IMR-90 (cell line): ENCODE measurements around the gene GSE1. TPM values are rescaled to one million over a fixed set of nuclear protein-coding genes. Genes with fewer than 3 reads are reported as not detected.

ENCODE experiments used
- ATAC-seq: fragments of 200-7000 bp; cut with Tn5 transposase; 2 replicates; pipeline ENCODE4 v1.9.1; 2020; ENCODE audit warnings: low read depth, mild to moderate bottlenecking, moderate library complexity
- BruUV-seq: library from RNA; stranded (reverse); fragments of 400-500 nt; replicated peaks from 2 replicates; lab custom pipeline; 2021; lab: Mats Ljungman, UMichigan
- CTCF ChIA-PET: fragments of 300-600 bp; formaldehyde crosslinking; extraction: SDS; loops from one replicate; lab custom pipeline; 2021; ENCODE audit warnings: antibody characterized with exemption; lab: Yijun Ruan, JAX
- POLR2A ChIA-PET: fragments of 300-600 bp; sonication (Branson Sonifier 250); formaldehyde crosslinking; loops from one replicate; lab custom pipeline; 2022; ENCODE audit warnings: antibody characterized with exemption; ENCODE audit not compliant: unreplicated experiment; lab: Charles Lee
- DNase-seq: peaks from one replicate; pipeline ENCODE4 v3.0.0; 2013
- H2AFZ ChIP-seq: replicated peaks from 2 replicates; pipeline ENCODE3; 2013; ENCODE audit warnings: low read length, mild to moderate bottlenecking; ENCODE audit not compliant: poor library complexity
- H2AK5ac ChIP-seq: 2 replicates; pipeline ENCODE4 v1.6.1; 2013; ENCODE audit warnings: low read depth, low read length, inconsistent platforms
- H2AK9ac ChIP-seq: replicated peaks from 2 replicates; pipeline ENCODE3; 2013; ENCODE audit warnings: mild to moderate bottlenecking, low read depth, low read length, moderate library complexity; ENCODE audit not compliant: poor library complexity
- H2BK120ac ChIP-seq: 2 replicates; pipeline ENCODE4 v1.6.1; 2013; ENCODE audit warnings: low read depth, low read length, inconsistent platforms
- H2BK15ac ChIP-seq: 3 replicates; pipeline ENCODE4 v1.6.1; 2013; ENCODE audit warnings: low read depth, low read length, inconsistent platforms
- H2BK20ac ChIP-seq: 2 replicates; pipeline ENCODE4 v1.6.1; 2013; ENCODE audit warnings: low read depth, mild to moderate bottlenecking, inconsistent platforms, low read length, moderate library complexity
- H2BK5ac ChIP-seq: 2 replicates; pipeline ENCODE4 v1.6.1; 2013; ENCODE audit warnings: mild to moderate bottlenecking, low read depth, low read length, inconsistent platforms; ENCODE audit not compliant: poor library complexity, severe bottlenecking
- H3K14ac ChIP-seq: replicated peaks from 2 replicates; pipeline ENCODE4 v1.6.1; 2013; ENCODE audit warnings: low read depth, low read length, inconsistent platforms
- H3K18ac ChIP-seq: 2 replicates; pipeline ENCODE4 v1.6.1; 2013; ENCODE audit warnings: low read depth, low read length, control low read depth
- H3K23ac ChIP-seq: 2 replicates; pipeline ENCODE4 v1.6.1; 2013; ENCODE audit warnings: low read depth, low read length, inconsistent platforms
- H3K27ac ChIP-seq: 2 replicates; pipeline ENCODE4 v1.5.1; 2013; ENCODE audit warnings: mild to moderate bottlenecking, control low read depth, low read length; ENCODE audit not compliant: insufficient read depth
- H3K27me3 ChIP-seq: 2 replicates; pipeline ENCODE4 v1.6.1; 2013; ENCODE audit warnings: low read length; ENCODE audit not compliant: control insufficient read depth, insufficient read depth
- H3K36me3 ChIP-seq: 2 replicates; pipeline ENCODE4 v1.6.1; 2013; ENCODE audit warnings: low read length, mixed read lengths; ENCODE audit not compliant: control insufficient read depth, insufficient read depth
- H3K4ac ChIP-seq: 2 replicates; pipeline ENCODE4 v1.6.1; 2013; ENCODE audit warnings: low read depth, low read length, inconsistent platforms
- H3K4me1 ChIP-seq: 2 replicates; pipeline ENCODE4 v1.6.1; 2013; ENCODE audit warnings: low read length, mixed read lengths; ENCODE audit not compliant: control insufficient read depth, insufficient read depth
- H3K4me2 ChIP-seq: 2 replicates; pipeline ENCODE4 v1.6.1; 2013; ENCODE audit warnings: low read depth, mild to moderate bottlenecking, control low read depth, low read length, moderate library complexity
- H3K4me3 ChIP-seq: 2 replicates; pipeline ENCODE4 v1.5.1; 2013; ENCODE audit warnings: low read depth, mild to moderate bottlenecking, control low read depth, low read length, moderate library complexity; ENCODE audit not compliant: insufficient read depth
- H3K56ac ChIP-seq: 2 replicates; pipeline ENCODE4 v1.6.1; 2013; ENCODE audit warnings: low read length, inconsistent platforms; ENCODE audit not compliant: insufficient read depth; ENCODE audit errors: extremely low read depth
- H3K79me1 ChIP-seq, 2 experiments: 2 replicates each; pipeline ENCODE4 v1.6.1; 2013; ENCODE audit warnings: low read length in 2 of 2, inconsistent platforms in 1 of 2, low read depth in 1 of 2
- H3K9ac ChIP-seq: 2 replicates; pipeline ENCODE4 v1.6.1; 2013; ENCODE audit warnings: low read depth, low read length, control low read depth
- H3K9me1 ChIP-seq: 2 replicates; pipeline ENCODE4 v1.6.1; 2013; ENCODE audit warnings: low read length, inconsistent platforms; ENCODE audit not compliant: insufficient read depth
- H3K9me3 ChIP-seq: 2 replicates; pipeline ENCODE4 v1.6.1; 2013; ENCODE audit warnings: low read length; ENCODE audit not compliant: control insufficient read depth, insufficient read depth
- H4K20me1 ChIP-seq: 2 replicates; pipeline ENCODE4 v1.6.1; 2013; ENCODE audit warnings: low read length, inconsistent platforms; ENCODE audit not compliant: insufficient read depth
- H4K5ac ChIP-seq: 2 replicates; pipeline ENCODE4 v1.6.1; 2013; ENCODE audit warnings: mild to moderate bottlenecking, low read depth, low read length, control low read depth
- H4K8ac ChIP-seq, 2 experiments: 2 replicates each; pipeline ENCODE4 v1.6.1; 2013; ENCODE audit warnings: low read depth in 2 of 2, low read length in 2 of 2, control low read depth in 1 of 2, inconsistent platforms in 1 of 2
- H4K91ac ChIP-seq: 2 replicates; pipeline ENCODE4 v1.6.1; 2013; ENCODE audit warnings: low read depth, low read length, inconsistent platforms; ENCODE audit not compliant: insufficient read depth
- BHLHE40 ChIP-seq: fragments of 150-350 bp; IDR thresholded peaks from 2 replicates; pipeline ENCODE4 v1.6.1; 2016; ENCODE audit warnings: mild to moderate bottlenecking, low read depth, low read length
- CHD1 ChIP-seq: IDR thresholded peaks from 2 replicates; pipeline ENCODE4 v1.6.1; 2012; ENCODE audit warnings: low read depth, low read length, improper control_type of control experiment
- FOS ChIP-seq: fragments of 150-350 bp; IDR thresholded peaks from 2 replicates; pipeline ENCODE4 v1.6.1; 2016; ENCODE audit warnings: low read depth, low read length
- NFE2L2 ChIP-seq: fragments of 150-350 bp; IDR thresholded peaks from 2 replicates; pipeline ENCODE4 v1.6.1; 2016; ENCODE audit warnings: low read depth, mild to moderate bottlenecking, low read length
- POLR2A ChIP-seq: IDR thresholded peaks from 2 replicates; pipeline ENCODE4 v1.6.1; 2012; ENCODE audit warnings: mild to moderate bottlenecking, low read depth, low read length
- RAD21 ChIP-seq: IDR thresholded peaks from 2 replicates; pipeline ENCODE4 v1.6.1; 2012; ENCODE audit warnings: low read length, improper control_type of control experiment
- RCOR1 ChIP-seq: IDR thresholded peaks from 2 replicates; pipeline ENCODE4 v1.6.1; 2012; ENCODE audit warnings: mild to moderate bottlenecking, low read length, improper control_type of control experiment; ENCODE audit not compliant: insufficient replicate concordance
- RFX5 ChIP-seq: IDR thresholded peaks from 2 replicates; pipeline ENCODE4 v1.8.0; 2012; ENCODE audit warnings: low read depth, mild to moderate bottlenecking, low read length, moderate library complexity
- WGBS, 2 experiments: methylation state at CpG; one replicate each; pipeline versions ENCODE4 v1.1.5 to v1.1.7; 2013; ENCODE audit warnings: missing lambda C conversion rate in 2 of 2; ENCODE audit not compliant: insufficient read length in 1 of 2; ENCODE audit errors: extremely low coverage in 2 of 2; 5-methylcytosine and 5-hydroxymethylcytosine counted together
- dilution Hi-C: fragments of 300-500 bp; cut with HindIII; formaldehyde crosslinking; loops from one replicate; pipeline ENCODE4 v1.14.3; 2018; ENCODE audit warnings: low sequenced_read_pairs; ENCODE audit not compliant: unreplicated experiment
- in situ Hi-C: fragments of 300-500 bp; cut with MboI; formaldehyde crosslinking; loops from 3 replicates; pipeline ENCODE4 v1.14.3; 2019; ENCODE audit warnings: low sequenced_read_pairs, inconsistent platforms, mixed read lengths
- intact Hi-C: fragments of 100-400 bp; cut with micrococcal nuclease; formaldehyde crosslinking; loops from 2 replicates; pipeline ENCODE4 v1.10.0; 2022
- polyA plus RNA-seq, 3 experiments: library from polyadenylated mRNA; depleted of rRNA; stranded (reverse); fragments of >200 nt; gene quantifications; 2 replicates each; pipeline ENCODE4 v1.2.3, GENCODE V29; 2012; ENCODE audit warnings: low replicate concordance in 1 of 3
- total RNA-seq: library from RNA; depleted of rRNA; stranded (reverse); fragments of >200 nt; gene quantifications from 2 replicates; pipeline ENCODE4 v1.2.3, GENCODE V29; 2012
- TF ChIP-seq, protein P1 (sequence below): fragments of 150-350 bp; IDR thresholded peaks from 2 replicates; pipeline ENCODE4 v1.6.1; 2017; ENCODE audit warnings: mild to moderate bottlenecking, antibody characterized with exemption, low read length, low read depth

GSE1 gene
- total and polyA plus RNA-seq, 2 of the 4 experiments (the other 2 are of a cell fraction) = 14.9 to 25.5 TPM

DNA sequence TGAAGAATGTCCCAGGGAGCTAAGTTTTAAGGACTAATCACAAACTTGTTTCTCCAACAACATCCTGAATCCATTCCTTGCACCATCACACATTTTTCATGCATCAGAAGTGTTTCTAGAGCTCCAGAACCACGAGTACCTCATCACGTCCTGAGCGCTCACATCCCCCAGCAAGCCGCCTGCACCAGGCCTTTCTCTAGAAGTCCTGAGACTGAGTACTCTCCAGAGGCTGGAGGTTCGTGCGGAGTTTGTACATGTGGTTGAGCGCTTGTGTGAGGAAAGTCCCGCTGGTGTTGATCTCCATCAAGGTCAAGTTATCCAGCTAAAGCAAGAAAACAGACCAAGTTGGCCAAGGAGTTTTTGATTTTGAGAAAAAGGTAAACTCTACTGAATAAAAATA is 64.9 kb downstream of the GSE1 start:
- Histone ChIP-seq H3K79me1 (peaks cover 12 to 28% of the 10 kb centered on the region in 2 experiments), H3K56ac (no peak overlapping the region), H3K36me3 (peaks cover 23% of the 10 kb centered on the region), H3K23ac (no peak overlapping the region), H3K27ac (no peak overlapping the region), H3K9me1 (peaks cover 5% of the 10 kb centered on the region), H2AK9ac (no peak overlapping the region), H2BK20ac (no peak overlapping the region), H2BK5ac (no peak overlapping the region), H4K91ac (no peak overlapping the region), H3K27me3 (no peaks in the 10 kb centered on the region), H3K9ac (no peak overlapping the region), H4K8ac (no peak overlapping the region), H4K20me1 (peaks cover 22% of the 10 kb centered on the region), H3K4me2 (no peak overlapping the region), H2AK5ac (no peak overlapping the region), H3K9me3 (no peaks in the 10 kb centered on the region), H2BK15ac (no peak overlapping the region), H2AFZ (no peak overlapping the region), H3K4ac (no peak overlapping the region), H3K4me1 (peaks cover 11% of the 10 kb centered on the region), H3K18ac (no peak overlapping the region), H4K5ac (no peak overlapping the region), H3K14ac (no peak overlapping the region), H3K4me3 (no peak overlapping the region), H2BK120ac (no peak overlapping the region)
- ChIA-PET CTCF (no interaction called here), POLR2A (no interaction called here)
- ATAC-seq (no peak), DNase-seq (no peak)
- dilution Hi-C loops = no loop called here
- WGBS, 2 experiments = no CpG with 5 or more reads among the region's 8 CpGs
- no TSS peak for BruUV-seq
- intact Hi-C loops = loop anchor here (5.0 kb wide), 1 partner anchor 119 kb away; the partner anchor contains the start of genes COX4I1 and EMC8
- TF ChIP-seq BHLHE40 (no peak), CHD1 (no peak), RAD21 (no peak), POLR2A (no peak), FOS (no peak), RCOR1 (no peak), NFE2L2 (no peak), RFX5 (no peak)
- TF ChIP-seq, protein P1, sequence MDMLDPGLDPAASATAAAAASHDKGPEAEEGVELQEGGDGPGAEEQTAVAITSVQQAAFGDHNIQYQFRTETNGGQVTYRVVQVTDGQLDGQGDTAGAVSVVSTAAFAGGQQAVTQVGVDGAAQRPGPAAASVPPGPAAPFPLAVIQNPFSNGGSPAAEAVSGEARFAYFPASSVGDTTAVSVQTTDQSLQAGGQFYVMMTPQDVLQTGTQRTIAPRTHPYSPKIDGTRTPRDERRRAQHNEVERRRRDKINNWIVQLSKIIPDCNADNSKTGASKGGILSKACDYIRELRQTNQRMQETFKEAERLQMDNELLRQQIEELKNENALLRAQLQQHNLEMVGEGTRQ = no peak
- in situ Hi-C loops = no loop called here
